ENCODE data around the gene KDM3B. TPM values are rescaled to one million over a fixed set of nuclear protein-coding genes. Genes with fewer than 3 reads are reported as not detected.

Gene KDM3B
- total RNA-seq: 55.7 and 60.1 TPM in 2 replicates

DNA sequence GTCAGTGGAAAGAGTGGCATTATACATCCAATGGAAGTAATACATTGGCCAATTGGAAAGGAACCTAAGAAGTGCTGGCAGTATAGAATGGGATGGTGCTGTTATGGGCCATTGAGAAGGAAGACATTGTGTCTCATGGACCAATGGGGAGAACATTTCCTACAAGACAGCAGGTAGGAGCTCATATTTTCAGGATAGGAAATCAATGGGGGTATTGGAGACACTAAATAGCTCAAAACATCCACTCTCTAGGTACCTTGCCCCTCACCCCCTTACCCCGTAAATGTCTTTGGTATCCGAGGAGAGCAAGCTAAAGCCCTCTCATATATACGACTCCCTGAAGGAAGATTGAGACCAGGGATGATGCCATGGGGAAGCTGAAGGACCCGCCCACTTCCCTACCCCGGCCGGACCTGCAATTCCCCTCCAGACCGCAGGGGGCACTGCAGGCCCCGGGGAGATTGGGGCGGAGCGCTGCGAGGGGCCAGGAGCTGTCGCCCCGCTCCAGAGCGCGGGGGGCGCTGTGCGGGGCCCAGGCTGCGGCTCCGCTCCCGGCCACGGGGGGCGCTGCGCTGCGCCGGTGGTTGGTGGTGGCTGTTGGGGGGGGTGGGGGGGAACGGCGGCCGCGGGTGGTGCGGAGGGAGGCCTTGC, at the start of gene KDM3B:
TSS of gene KDM3B (plus strand) at position 615 of the 651 bp plus-strand sequence. CDS start 111 bp downstream, outside the sequence.

DNA sequence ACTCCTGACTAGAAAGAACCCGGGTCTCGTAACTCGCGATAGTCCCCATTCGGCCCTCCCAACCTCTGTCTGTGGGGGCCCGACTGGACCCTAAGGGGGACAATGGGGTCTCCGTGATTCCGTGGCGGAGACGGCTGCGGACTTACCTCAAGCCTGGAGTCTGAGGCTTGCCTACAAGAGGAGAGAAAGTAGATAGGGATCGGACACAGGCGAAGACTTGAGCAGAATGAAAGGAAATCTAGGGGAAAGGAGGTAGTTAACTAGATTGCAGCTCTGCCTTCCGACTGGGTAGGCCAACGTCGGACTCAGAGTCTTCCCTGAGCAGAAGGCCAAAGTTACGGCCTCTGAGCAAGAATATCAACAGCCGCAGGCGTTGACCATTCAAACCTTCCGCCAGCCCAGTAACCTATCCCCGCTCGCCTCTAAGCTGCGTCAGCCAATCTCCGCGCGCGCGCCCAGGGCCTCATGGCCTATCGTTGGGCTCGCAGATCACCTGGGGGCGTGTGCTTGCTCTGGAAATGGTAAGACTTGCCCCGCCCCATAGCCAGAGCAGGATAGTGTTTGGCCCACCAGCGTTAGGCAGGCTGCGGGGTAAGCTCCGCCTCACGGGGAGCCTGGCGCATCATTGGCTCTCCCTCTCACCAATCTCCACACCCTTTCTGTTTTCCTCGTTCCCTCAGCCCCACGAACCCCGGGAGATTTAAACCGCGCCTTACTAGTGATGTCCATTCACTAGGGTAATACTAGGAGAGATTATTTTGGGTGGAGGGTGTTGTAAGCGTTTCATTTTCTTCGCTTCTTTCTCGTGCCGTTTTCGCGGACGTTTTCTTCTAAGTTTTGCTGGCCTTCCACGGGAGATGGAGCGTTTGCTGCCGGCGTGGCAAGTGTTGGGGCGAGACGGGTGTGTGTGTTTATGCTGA, 20.8 kb upstream of the KDM3B start, which contains the start of gene CDC25C:
TSS of gene CDC25C (minus strand) at position 356 of the 920 bp plus-strand sequence. CDS start 624 bp downstream, outside the sequence.

DNA sequence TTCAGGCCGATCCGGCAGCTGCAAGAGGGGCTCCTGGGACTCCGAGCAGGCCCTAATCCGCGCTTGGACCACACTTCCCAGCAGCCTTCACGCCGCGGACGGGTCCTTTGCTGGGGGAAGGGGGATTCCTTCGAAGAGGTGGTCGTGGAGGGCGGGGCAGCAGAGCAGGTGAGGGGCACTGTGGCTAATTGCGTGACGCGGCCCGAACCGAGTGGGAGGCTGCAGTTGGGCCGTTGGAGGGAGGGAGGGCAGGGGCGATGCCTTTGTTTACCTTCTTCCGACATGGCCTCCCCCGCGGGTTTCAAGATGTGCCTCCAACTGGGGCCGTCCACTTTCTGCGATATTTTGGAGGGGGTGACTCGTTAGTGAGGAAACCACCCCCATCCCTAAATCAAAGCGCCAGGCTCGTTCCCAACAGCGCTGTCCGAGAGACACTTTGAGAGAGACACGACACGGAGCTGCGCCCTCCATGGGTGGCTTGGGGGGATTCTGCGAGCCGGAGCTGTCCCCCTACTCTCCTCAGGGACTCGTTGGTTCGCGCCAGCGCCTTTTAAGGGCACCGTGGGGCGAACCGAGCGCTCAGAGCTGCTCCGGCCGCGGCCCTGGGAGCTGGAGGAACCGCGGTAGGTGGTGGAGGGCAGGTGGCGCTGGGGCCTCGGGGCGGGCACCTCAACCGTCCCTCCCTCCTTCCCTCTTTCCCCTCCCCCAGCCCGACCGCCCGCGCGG, 14.6 kb upstream of the KDM3B start, which contains the start of gene FAM53C:
TSS of gene FAM53C (plus strand) at position 582 of the 726 bp plus-strand sequence. CDS start 3,070 bp downstream, outside the sequence.

DNA sequence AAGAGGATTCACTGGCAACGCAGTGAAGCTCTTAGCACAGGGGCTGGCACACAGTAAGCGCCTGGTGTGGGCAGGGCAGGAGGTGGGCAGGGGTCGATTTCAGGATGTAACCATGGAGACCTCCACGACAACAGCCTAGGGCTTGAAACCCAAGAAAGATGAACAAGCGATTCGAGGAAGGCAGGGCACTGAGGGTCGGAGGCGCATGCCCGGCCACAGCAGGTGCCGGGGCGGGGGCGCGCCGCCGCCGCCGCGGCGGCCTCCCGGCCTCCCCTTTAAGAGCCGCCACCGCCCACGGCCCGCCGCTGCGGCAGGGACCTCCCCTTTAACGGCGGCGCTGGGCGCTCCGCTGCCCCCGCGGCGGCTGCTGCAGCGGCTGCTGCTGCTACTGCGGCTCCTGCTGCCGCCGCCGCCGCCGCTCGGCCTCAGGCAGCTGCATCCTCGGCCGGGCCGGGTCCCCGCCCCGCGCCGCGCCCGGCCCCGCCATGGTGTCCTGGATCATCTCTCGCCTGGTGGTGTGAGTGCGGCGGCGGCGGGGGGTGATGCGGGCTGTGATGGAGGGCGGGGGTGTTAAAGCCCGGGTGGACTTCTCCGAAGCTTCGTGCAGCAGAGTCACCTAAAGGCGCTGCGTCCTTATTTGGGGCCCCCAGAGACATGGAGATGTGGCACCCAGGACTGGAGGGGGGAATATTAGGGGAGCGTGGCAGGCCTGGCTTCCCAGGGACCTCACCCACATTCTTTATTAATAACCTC, 86.4 kb downstream of the KDM3B start, which contains the start of gene REEP2:
TSS of gene REEP2 (plus strand) at position 334 of the 753 bp plus-strand sequence. CDS start at position 486, 152 bp downstream.

GRCh38 chr5:138465261-138466124, 113.0 kb downstream of the KDM3B start, which contains the start of gene EGR1:
TSS of gene EGR1 (plus strand) at chr5:138465479. CDS start at chr5:138465762, 283 bp downstream.

Small RNA genes lying within 50 kb of the gene (small RNA-seq; reads per million reads assigned to genes)
- gene AC113403.1: not detected

Other genes with a start within 250 kb of the KDM3B start
- 11.1 and 11.5 TPM in 2 replicates for gene NME5, start 213.3 kb upstream of the KDM3B start, total RNA-seq
- gene BRD8, start 174.1 kb upstream of the KDM3B start, total RNA-seq: 61.4 and 63.9 TPM in 2 replicates
- 31.6 and 47.7 TPM in 2 replicates for gene KIF20A, start 173.6 kb upstream of the KDM3B start, total RNA-seq
- gene CDC23, start 139.4 kb upstream of the KDM3B start, total RNA-seq: 32.6 and 34.2 TPM in 2 replicates
- gene GFRA3, start 78.1 kb upstream of the KDM3B start, total RNA-seq: not detected in 2 replicates
- 3.4 and 5.9 TPM in 2 replicates for gene CDC25C, start 20.9 kb upstream of the KDM3B start, total RNA-seq
- gene FAM53C, start 14.4 kb upstream of the KDM3B start, total RNA-seq: 32.1 and 32.6 TPM in 2 replicates
- gene REEP2, start 86.4 kb downstream of the KDM3B start, total RNA-seq: 8.2 and 11.9 TPM in 2 replicates
- gene EGR1, start 112.8 kb downstream of the KDM3B start, total RNA-seq: 4.6 and 23.8 TPM in 2 replicates
- 120 and 137 TPM in 2 replicates for gene ETF1, start 190.6 kb downstream of the KDM3B start, total RNA-seq
- gene HSPA9, start 222.7 kb downstream of the KDM3B start, total RNA-seq: 306 and 331 TPM in 2 replicates